NCI-H510A treated with DMSO at 0.1 percent for 48 hours (cell line): ENCODE results near the gene CPN1.
A peak's percentile ranks its signal among the peaks of the same experiment; 100 is the strongest.

Source experiments
- DNase-seq: peaks from one replicate; lab custom pipeline; 2025; lab: John Stamatoyannopoulos, UW

The CPN1 gene

GRCh38 chr10:100076750-100077149 lies 4.9 kb downstream of the CPN1 start:
- no peak for DNase-seq

- DNase-seq, result no peak
These were observed 6.0 kb downstream of the CPN1 start for GRCh38 chr10:100075426-100076220.

GRCh38 chr10:100072514-100072913 lies 9.2 kb downstream of the CPN1 start:
- no peak for DNase-seq

GRCh38 chr10:100071529-100071928 lies 10.1 kb downstream of the CPN1 start:
- no peak for DNase-seq

- no peak for DNase-seq
These were observed 14.2 kb downstream of the CPN1 start for GRCh38 chr10:100067466-100067865.

GRCh38 chr10:100065084-100065660 lies 16.5 kb downstream of the CPN1 start:
- no peak for DNase-seq

- no peak for DNase-seq
These were observed 20.3 kb downstream of the CPN1 start for GRCh38 chr10:100061401-100061800.

- no peak for DNase-seq
These were observed 23.7 kb downstream of the CPN1 start for GRCh38 chr10:100057948-100058347.

GRCh38 chr10:100053686-100054460 lies 27.8 kb downstream of the CPN1 start:
- DNase-seq, result no peak

GRCh38 chr10:100046021-100046486 lies 35.6 kb downstream of the CPN1 start:
- DNase-seq, result peak; percentile 90

GRCh38 chr10:100045592-100045991 lies 36.1 kb downstream of the CPN1 start:
- peak; percentile 53 for DNase-seq

GRCh38 chr10:100043796-100044195 lies 37.9 kb downstream of the CPN1 start:
- no peak for DNase-seq

GRCh38 chr10:100043344-100043743 lies 38.3 kb downstream of the CPN1 start:
- no peak for DNase-seq

GRCh38 chr10:100041306-100042002 lies 40.2 kb downstream of the CPN1 start:
- no peak for DNase-seq

- no peak for DNase-seq
These were observed 43.1 kb downstream of the CPN1 start for GRCh38 chr10:100038561-100039071.

GRCh38 chr10:100037758-100038315 lies 43.8 kb downstream of the CPN1 start:
- DNase-seq, result no peak

- DNase-seq, result no peak
These were observed 44.8 kb downstream of the CPN1 start for GRCh38 chr10:100036850-100037249.

GRCh38 chr10:100033766-100034418 lies 47.8 kb downstream of the CPN1 start:
- DNase-seq, result no peak

- no peak for DNase-seq
These were observed 54.3 kb downstream of the CPN1 start for GRCh38 chr10:100027416-100027815.

- DNase-seq, result peak; percentile 93
These were observed 56.1 kb downstream of the CPN1 start for GRCh38 chr10:100025576-100025975.

- peak; percentile 54 for DNase-seq
These were observed 56.9 kb downstream of the CPN1 start for GRCh38 chr10:100024748-100025147.
